Spleen (tissue), 7 donors: Measurements from ENCODE around the gene RHOT2.
"Not testable (repeated sequence)": the region's sequence is repeated elsewhere in the genome, so short reads cannot be mapped to it uniquely, and the experiment has no call there.

ENCODE experiments used
- CTCF ChIP-seq, 11 experiments: fragments of 200-600 bp in 7 of 11; fragments of 450-650 bp in 4 of 11; sonication (generic) in 4 of 11; IDR thresholded peaks in 8 of 11; conservative IDR thresholded peaks in 3 of 11; 1 replicate in 7 of 11; 2 replicates in 4 of 11; pipeline versions ENCODE4 v1.4.0 to v1.8.0; 2016 to 2021; ENCODE audit warnings: antibody characterized with exemption in 11 of 11, inconsistent platforms in 4 of 11, mild to moderate bottlenecking in 1 of 11
- POLR2A ChIP-seq, 3 donors: fragments of 450-650 bp; IDR thresholded peaks; one replicate each; pipeline ENCODE4 v1.5.1; 2017; ENCODE audit warnings: antibody characterized with exemption in 3 of 3, mild to moderate bottlenecking in 1 of 3
- donor health status: DM: no; HTN: no; CAD: no; lungs with moderate emphysema.
- donor health status: DM: no; HTN: no; CAD: no.
- donor health status: DM: no; HTN: no; CAD: no.

GRCh38 chr16:712740-713250, 44.9 kb downstream of the RHOT2 start:
- peak in 5 of 11 experiments; percentile 10 to 42 (median 27) for TF ChIP-seq CTCF (IDR thresholded peaks at IDR 0.05 in 8 of 11, conservative IDR thresholded peaks at IDR 0.05 in 3 of 11)
- TF ChIP-seq POLR2A (IDR thresholded peaks at IDR 0.05) = not testable (repeated sequence)
